ENCODE data around the gene PRRG1.

GRCh38 chrX:37485429-37485828 lies 136.3 kb downstream of the PRRG1 start:
- TF ChIP-seq POLR2AphosphoS5 (IDR thresholded peaks at IDR 0.05) (no peak), EP300 (conservative IDR thresholded peaks at IDR 0.05; ENCODE audit: poor library complexity, severe bottlenecking) (no peak), TAF1 (IDR thresholded peaks at IDR 0.05; ENCODE audit: low read depth) (no peak)
- TF ChIP-seq, protein P1, sequence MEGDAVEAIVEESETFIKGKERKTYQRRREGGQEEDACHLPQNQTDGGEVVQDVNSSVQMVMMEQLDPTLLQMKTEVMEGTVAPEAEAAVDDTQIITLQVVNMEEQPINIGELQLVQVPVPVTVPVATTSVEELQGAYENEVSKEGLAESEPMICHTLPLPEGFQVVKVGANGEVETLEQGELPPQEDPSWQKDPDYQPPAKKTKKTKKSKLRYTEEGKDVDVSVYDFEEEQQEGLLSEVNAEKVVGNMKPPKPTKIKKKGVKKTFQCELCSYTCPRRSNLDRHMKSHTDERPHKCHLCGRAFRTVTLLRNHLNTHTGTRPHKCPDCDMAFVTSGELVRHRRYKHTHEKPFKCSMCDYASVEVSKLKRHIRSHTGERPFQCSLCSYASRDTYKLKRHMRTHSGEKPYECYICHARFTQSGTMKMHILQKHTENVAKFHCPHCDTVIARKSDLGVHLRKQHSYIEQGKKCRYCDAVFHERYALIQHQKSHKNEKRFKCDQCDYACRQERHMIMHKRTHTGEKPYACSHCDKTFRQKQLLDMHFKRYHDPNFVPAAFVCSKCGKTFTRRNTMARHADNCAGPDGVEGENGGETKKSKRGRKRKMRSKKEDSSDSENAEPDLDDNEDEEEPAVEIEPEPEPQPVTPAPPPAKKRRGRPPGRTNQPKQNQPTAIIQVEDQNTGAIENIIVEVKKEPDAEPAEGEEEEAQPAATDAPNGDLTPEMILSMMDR (IDR thresholded peaks at IDR 0.05; ENCODE audit: poor library complexity, severe bottlenecking) = no peak

Measured in neural cell (in vitro differentiated cells).